Measurements from ENCODE around the gene TCP11L2.
A peak's percentile ranks its signal among the peaks of the same experiment; 100 is the strongest.
"Not testable (repeated sequence)": the region's sequence is repeated elsewhere in the genome, so short reads cannot be mapped to it uniquely, and the experiment has no call there.

The TCP11L2 gene

DNA sequence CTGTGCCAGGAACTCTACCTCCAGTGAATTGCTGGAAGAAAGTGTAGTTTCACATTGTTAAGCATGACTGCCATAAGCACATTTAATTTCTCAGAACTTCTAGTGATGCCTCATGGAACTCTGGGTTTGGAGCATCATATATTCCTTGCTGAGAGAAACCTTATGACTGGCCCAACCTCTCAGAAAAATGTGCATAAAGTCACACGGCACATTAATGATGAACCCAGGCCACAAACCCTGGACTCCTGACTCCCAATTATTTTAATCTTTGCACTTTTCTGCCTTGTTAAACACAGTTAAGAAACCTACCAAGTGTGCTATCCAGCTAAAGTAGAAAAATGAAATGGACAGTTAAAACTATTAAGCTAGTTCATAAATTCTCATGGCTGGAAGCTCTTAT is 5.6 kb downstream of the TCP11L2 start:
- DNase-seq: no peak

- no peak for DNase-seq
These were observed 6.1 kb downstream of the TCP11L2 start for GRCh38 chr12:106308611-106309010.

GRCh38 chr12:106309671-106310505 is 7.4 kb downstream of the TCP11L2 start:
- no peak for DNase-seq

GRCh38 chr12:106310687-106311086 is 8.2 kb downstream of the TCP11L2 start:
- DNase-seq: no peak

DNA sequence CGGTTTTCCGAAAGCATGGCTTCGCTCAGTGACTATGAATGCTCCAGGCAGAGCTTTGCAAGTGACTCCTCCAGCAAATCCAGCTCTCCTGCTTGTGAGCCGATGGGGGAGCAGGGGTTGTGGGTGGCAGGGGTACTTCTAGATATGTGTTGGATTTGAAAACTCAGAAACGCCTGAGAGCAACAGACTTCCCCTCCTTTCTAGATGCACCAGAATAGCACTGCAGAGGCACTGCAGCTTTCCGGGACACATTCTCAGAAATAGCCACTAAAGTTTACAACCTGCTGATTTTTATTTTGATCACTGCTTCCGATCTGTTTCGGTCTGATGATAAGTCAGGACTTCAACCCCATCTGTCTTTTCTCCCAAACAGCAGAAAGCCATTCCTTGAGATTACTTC is 8.6 kb downstream of the TCP11L2 start:
- no peak for DNase-seq

- DNase-seq: not testable (repeated sequence)
These were observed 10.9 kb downstream of the TCP11L2 start for GRCh38 chr12:106313413-106313812.

DNA sequence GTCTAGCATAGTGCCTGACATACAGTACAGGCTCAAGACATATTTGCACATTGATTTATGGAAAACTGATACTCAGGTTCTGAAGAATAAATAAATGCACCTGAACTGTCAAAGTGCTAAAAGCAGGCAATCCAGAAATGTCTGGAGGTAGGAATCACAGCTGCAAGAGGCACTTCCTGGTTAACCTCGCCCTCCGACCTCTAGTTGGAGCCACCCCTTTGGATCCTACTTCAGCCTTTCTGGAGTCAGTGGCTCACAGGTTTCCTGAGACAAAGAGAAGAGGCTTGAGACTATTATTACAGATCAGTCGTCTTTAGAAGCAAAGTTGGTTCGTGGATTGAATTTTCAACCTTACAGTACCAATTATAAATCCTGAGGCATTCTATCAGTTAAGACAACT is 13.0 kb downstream of the TCP11L2 start:
- DNase-seq: no peak

- no peak for DNase-seq
These were observed 15.0 kb downstream of the TCP11L2 start for GRCh38 chr12:106317406-106318082.

DNA sequence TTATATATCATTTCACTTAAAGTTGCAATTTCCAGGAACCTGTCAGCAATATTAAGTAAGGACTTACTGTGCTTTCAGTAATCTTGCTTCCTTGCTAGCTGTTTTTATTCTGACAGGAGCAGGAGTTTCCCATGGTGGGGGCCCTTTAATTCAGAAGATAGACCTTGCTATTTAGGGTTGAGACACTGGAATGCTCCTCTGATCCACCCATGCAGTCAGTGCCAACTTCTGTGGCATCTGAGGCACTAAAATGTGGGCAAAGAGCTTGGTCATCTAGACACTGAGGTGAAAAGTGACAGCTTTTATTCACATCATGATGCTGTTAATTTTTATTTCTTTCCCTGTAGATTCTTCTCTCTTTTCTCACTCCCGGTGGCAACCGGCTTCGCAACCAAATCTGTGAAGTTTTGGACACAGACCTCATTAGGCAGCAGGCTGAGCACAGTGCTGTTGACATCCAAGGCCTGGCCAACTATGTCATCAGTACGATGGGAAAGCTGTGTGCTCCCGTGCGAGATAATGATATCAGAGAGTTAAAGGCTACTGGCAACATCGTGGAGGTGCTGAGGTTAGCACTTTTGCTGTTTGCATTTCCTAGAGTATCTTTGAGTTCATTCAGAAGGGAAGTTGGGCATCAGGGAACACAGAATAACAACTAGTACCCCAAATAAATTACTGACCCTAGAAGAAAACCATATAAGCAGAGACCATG is 18.8 kb downstream of the TCP11L2 start:
- DNase-seq: no peak

DNA sequence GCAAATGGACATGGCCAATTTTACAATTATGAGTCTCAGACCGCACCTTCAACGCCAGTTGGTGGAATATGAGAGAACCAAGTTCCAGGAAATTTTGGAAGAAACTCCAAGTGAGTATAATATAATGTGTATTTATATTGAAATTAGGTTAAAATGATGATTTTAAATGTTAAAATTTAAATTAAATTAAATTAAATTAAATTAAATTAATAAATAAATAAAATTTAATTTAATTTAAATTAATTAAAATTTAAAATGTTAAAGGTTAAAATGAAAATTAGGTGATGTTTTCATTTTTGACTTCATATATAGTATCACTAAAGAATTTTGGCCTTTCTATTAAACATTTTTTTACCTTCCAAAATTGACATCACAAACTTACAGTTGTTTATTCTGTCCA is 21.0 kb downstream of the TCP11L2 start:
- no peak for DNase-seq

DNA sequence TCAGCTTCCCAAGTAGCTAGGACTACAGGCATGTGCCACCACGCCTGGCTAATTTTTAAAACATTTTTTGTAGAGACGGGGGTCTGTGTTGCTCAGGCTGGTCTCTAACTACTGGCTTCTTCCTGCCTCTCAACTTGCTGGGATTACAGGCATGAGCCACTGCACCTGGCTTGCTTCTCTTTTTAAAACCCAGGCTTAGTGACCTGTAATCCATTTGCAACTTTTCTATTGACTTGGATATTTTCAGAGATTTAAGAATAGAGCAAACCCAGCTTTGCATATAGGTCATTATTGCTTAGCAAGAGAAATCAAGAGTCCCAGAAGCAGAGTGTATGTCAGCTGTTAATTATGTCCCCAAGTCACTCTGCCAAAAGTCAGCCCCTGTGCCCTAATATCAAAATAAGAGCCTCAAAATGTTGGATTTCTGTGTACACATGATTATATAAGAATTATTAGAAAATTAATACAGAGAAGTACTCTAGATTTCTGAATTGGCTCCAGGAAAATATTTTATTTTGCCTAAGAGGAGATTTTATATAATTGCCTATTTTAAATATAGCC is 24.9 kb downstream of the TCP11L2 start:
- no peak for DNase-seq

GRCh38 chr12:106328735-106329134 is 26.2 kb downstream of the TCP11L2 start:
- DNase-seq: no peak

DNA sequence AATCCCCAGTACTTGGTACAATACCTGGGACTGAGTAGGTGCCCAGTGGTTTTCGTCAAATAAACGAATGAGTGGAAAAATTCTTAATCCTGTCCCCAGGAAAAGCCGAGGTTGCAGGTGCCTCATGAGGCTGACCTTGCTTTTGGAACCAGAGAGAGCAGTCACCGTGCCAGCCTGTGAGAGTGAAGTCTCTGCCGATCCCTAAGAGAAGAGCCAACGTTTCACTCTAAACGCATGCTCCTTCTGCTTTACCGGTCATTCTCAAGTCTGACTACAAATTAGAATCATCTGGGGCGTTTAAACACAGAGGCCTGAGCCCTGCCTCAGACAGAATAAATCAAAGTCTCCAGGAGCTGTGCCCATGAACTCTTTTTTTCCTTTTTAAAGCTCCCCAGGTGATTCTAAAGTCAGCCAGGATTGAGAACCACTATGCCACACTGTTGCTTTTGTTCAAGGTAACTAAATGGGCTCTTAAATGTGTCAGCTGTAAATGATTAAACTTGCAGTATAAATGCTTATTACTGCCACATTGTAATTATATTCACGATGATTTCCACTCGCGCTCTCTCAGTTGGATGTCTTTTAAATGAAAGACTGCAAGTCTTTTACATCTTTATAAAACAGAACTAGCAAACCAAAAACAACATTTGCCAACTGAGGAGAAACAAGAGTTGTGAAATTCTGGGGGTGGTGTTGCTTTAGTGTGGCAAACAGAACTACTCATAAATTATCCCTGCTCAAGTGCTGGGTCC is 26.9 kb downstream of the TCP11L2 start:
- DNase-seq: peak; percentile 90

DNA sequence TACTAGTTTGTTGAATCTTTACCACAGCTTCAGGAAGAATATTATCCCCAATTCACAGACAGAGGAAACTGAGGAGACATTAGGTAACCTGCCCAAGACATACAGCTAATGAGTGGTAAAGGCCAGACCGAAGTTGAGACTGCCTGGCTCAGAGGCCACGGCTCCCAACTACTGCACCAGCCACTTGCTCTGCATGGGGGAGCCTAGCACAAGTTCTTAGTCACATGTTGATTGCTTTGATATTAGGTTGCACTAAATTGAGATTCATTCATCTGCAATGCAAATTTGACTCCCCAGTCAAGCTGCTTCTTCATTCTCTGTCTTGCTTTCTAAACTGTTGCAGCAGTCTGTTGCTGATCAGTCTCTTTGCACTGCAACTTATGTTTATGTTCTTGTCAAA is 29.1 kb downstream of the TCP11L2 start:
- no peak for DNase-seq

DNA sequence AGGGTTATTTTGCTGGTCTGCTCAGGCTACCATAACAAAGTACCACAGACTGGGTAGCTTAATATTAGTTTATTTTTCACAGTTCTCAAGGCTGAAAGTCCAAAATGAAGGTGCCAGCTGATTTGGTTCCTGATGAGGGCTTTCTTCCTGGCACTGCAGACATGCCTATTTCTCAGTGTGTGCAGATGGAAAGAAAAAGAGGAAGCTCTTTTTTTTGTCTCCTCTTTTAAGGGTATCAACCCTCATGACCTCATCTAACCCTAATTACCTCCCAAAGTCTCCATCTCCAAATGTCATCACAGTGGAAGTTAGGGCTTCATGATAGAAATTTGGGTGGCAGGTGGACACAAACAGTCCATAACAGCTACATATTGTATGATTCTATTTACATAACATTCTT is 30.0 kb downstream of the TCP11L2 start:
- DNase-seq: no peak

GRCh38 chr12:106333010-106333409 is 30.5 kb downstream of the TCP11L2 start:
- DNase-seq: no peak

DNA sequence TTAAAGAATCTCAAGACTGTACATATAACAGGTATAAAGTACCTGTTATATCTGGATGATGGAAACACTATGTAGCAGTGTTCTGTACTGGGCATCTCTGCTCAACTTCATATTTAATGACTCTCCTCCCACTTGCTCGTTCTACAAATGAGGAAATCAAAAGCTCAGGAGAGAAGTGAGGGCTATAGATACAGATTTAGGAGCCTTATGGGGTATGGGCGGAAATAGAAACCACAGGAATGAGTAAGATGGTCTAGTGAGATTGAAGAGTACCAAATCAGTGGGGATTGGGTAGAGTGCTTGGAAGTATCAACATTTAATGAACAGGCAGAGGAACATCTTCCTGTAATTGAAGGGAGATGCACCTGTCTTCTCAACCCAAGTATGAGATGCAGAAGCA is 31.2 kb downstream of the TCP11L2 start:
- DNase-seq: no peak

GRCh38 chr12:106341086-106341877 is 38.7 kb downstream of the TCP11L2 start:
- DNase-seq: no peak

GRCh38 chr12:106342397-106343213 is 40.1 kb downstream of the TCP11L2 start:
- DNase-seq: no peak

DNA sequence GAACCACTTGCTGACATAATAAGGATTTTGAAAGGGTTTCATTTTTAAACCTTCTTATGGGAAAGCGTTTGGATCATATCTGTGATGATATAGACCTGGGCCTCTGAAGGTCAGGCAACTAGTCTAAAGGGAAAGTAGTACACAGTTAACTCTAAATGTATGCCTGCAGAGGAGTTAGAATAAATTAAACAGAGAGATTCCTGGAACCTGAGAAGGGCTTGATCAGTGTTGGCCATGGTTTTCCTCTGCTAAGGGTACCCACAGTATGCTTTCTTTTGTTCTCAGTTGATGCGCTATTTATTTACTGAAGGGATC is 40.6 kb downstream of the TCP11L2 start:
- DNase-seq: no peak

DNA sequence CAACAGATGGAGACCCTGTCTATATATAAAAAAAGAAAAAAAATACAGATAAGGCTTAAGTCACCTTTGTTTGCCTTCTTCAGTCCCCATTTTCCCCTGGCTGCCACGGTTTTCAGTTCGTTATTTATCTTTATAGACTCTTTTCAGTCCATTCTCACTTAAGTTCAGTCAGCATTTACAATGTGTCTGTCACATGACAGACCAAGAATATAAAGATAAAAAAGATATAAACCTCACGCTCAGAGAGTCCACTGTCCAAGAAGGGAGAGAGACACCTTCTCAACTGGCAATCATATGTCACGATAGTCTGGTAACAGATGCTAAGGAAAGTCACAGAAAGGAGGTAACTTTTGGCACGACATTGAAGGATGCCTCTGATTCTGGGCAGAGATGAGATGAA is 41.6 kb downstream of the TCP11L2 start:
- no peak for DNase-seq

All from NCI-H1417 treated with DMSO at 0.1 percent for 48 hours (cell line).